ENCODE data around the gene ZMAT3.

- TF ChIP-seq, protein P1, sequence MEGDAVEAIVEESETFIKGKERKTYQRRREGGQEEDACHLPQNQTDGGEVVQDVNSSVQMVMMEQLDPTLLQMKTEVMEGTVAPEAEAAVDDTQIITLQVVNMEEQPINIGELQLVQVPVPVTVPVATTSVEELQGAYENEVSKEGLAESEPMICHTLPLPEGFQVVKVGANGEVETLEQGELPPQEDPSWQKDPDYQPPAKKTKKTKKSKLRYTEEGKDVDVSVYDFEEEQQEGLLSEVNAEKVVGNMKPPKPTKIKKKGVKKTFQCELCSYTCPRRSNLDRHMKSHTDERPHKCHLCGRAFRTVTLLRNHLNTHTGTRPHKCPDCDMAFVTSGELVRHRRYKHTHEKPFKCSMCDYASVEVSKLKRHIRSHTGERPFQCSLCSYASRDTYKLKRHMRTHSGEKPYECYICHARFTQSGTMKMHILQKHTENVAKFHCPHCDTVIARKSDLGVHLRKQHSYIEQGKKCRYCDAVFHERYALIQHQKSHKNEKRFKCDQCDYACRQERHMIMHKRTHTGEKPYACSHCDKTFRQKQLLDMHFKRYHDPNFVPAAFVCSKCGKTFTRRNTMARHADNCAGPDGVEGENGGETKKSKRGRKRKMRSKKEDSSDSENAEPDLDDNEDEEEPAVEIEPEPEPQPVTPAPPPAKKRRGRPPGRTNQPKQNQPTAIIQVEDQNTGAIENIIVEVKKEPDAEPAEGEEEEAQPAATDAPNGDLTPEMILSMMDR (tag by site-specific recombination; IDR thresholded peaks at IDR 0.05), result no peak
- TF ChIP-seq ZNF133 (tag by site-specific recombination; IDR thresholded peaks at IDR 0.05), result no peak
- TF ChIP-seq SCRT2 (tag by site-specific recombination; IDR thresholded peaks at IDR 0.05), result no peak
- TF ChIP-seq ZFP37 (tag by site-specific recombination; IDR thresholded peaks at IDR 0.05), result no peak
- no peak for TF ChIP-seq HOXA7 (CRISPR knock-in tag; IDR thresholded peaks at IDR 0.05; ENCODE audit: borderline replicate concordance)
- TF ChIP-seq ZNF600 (tag by site-specific recombination; IDR thresholded peaks at IDR 0.05), result no peak
- no peak for TF ChIP-seq ZNF404 (tag by site-specific recombination; IDR thresholded peaks at IDR 0.05)
- TF ChIP-seq REST (tag by site-specific recombination; IDR thresholded peaks at IDR 0.05), result no peak
- no peak for TF ChIP-seq TCF7L2 (IDR thresholded peaks at IDR 0.05; ENCODE audit: borderline replicate concordance, low read depth, low read length)
- TF ChIP-seq ZNF366 (tag by site-specific recombination; conservative IDR thresholded peaks at IDR 0.05), result no peak
- TF ChIP-seq ZBTB7A (tag by site-specific recombination; IDR thresholded peaks at IDR 0.05; ENCODE audit: low read depth), result no peak
- no peak for TF ChIP-seq ZNF830 (tag by site-specific recombination; IDR thresholded peaks at IDR 0.05; ENCODE audit: low read depth)
- TF ChIP-seq ZBTB11 (tag by site-specific recombination; conservative IDR thresholded peaks at IDR 0.05; ENCODE audit: low read depth), result no peak
Observed at GRCh38 chr3:179116816-179117215, 45.2 kb upstream of the ZMAT3 start.

Data from HEK293 (cell line).